Chondrocyte (in vitro differentiated cells): ENCODE results near the gene LRRC4C. TPM values are rescaled to one million over a fixed set of nuclear protein-coding genes. Genes with fewer than 3 reads are reported as not detected.

Source experiments
- DNase-seq: peaks from one replicate; pipeline ENCODE4 v3.0.0; 2021; ENCODE audit warnings: mixed read lengths, low spot score
- H3K27ac Mint-ChIP-seq: one replicate; pipeline ENCODE4 v1.8.0; 2021; ENCODE audit warnings: mild to moderate bottlenecking, moderate library complexity, mixed read lengths; ENCODE audit not compliant: unreplicated experiment
- H3K27me3 Mint-ChIP-seq: 2 replicates; pipeline ENCODE4 v1.8.0; 2021; ENCODE audit warnings: low read depth, mixed read lengths
- H3K36me3 Mint-ChIP-seq: 2 replicates; pipeline ENCODE4 v1.8.0; 2021; ENCODE audit warnings: low read depth, mixed read lengths
- H3K4me1 Mint-ChIP-seq: 2 replicates; pipeline ENCODE4 v1.8.0; 2021; ENCODE audit warnings: low read depth, mild to moderate bottlenecking, mixed read lengths
- H3K4me3 Mint-ChIP-seq: one replicate; pipeline ENCODE4 v1.8.0; 2021; ENCODE audit warnings: mild to moderate bottlenecking, moderate library complexity, mixed read lengths; ENCODE audit not compliant: unreplicated experiment
- H3K9me3 Mint-ChIP-seq: 2 replicates; pipeline ENCODE4 v1.8.0; 2021; ENCODE audit warnings: low read depth, mixed read lengths
- total RNA-seq: library from RNA; stranded (reverse); gene quantifications from 3 replicates; pipeline ENCODE4 v1.2.1, GENCODE V29; 2021
- TF ChIP-seq, protein P1 (sequence below): fragments of 200-600 bp; sonication (generic); IDR thresholded peaks from 2 replicates; pipeline ENCODE4 v1.5.0; 2021; ENCODE audit warnings: antibody characterized with exemption, mild to moderate bottlenecking, moderate library complexity

Gene LRRC4C
- total RNA-seq, 1 donor from 2014 or later = 0.72 TPM

DNA sequence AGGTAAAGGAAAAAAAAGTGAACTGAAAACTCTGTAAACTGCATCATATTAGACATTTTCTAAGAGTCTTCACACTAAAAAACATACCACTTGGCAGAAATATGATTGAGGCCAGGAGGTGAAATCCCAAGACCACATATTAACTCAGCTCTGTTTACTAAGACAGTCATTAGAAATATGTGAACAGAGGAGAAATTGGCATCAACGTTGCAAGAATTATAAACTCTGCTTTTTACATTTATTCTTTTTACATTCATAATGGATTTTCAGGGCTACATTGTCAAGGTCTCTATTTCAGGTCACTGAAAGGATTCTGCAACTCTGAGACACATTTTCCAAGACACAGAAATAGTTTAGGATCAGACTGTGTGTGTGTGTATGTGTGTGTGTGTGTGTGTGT, 1364.0 kb downstream of the LRRC4C start:
- Mint-ChIP-seq H3K36me3 (no peaks in the 10 kb centered on the region), H3K9me3 (peaks cover 2% of the 10 kb centered on the region), H3K27me3 (no peaks in the 10 kb centered on the region), H3K4me1 (no peaks in the 10 kb centered on the region), H3K27ac (no peak overlapping the region), H3K4me3 (no peak overlapping the region)
- DNase-seq = no peak
- TF ChIP-seq, protein P1, sequence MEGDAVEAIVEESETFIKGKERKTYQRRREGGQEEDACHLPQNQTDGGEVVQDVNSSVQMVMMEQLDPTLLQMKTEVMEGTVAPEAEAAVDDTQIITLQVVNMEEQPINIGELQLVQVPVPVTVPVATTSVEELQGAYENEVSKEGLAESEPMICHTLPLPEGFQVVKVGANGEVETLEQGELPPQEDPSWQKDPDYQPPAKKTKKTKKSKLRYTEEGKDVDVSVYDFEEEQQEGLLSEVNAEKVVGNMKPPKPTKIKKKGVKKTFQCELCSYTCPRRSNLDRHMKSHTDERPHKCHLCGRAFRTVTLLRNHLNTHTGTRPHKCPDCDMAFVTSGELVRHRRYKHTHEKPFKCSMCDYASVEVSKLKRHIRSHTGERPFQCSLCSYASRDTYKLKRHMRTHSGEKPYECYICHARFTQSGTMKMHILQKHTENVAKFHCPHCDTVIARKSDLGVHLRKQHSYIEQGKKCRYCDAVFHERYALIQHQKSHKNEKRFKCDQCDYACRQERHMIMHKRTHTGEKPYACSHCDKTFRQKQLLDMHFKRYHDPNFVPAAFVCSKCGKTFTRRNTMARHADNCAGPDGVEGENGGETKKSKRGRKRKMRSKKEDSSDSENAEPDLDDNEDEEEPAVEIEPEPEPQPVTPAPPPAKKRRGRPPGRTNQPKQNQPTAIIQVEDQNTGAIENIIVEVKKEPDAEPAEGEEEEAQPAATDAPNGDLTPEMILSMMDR = no peak

DNA sequence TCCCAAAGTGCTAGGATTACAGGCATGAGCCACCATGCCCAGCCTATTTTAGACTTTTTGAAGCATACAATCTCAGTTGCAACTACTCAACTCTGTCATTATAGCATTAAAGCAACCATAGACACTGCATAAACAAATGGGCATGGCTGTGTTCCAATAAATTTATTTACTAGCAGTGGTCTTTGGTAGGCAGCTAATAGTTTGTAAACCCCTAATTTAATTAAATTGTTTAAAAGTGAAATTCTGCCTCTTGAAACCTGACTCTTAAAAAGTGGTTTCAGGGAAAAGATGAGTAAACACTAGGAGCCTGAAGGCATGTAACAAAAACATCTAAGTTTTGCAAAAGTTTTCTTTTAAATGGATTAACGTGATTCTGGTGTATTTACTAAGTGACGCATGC, 1364.5 kb downstream of the LRRC4C start:
- no peak for DNase-seq
- Mint-ChIP-seq H3K27me3 (no peaks in the 10 kb centered on the region), H3K4me1 (no peaks in the 10 kb centered on the region), H3K4me3 (no peak overlapping the region), H3K9me3 (peaks cover 2% of the 10 kb centered on the region), H3K27ac (no peak overlapping the region), H3K36me3 (no peaks in the 10 kb centered on the region)
- TF ChIP-seq, protein P1 = no peak

DNA sequence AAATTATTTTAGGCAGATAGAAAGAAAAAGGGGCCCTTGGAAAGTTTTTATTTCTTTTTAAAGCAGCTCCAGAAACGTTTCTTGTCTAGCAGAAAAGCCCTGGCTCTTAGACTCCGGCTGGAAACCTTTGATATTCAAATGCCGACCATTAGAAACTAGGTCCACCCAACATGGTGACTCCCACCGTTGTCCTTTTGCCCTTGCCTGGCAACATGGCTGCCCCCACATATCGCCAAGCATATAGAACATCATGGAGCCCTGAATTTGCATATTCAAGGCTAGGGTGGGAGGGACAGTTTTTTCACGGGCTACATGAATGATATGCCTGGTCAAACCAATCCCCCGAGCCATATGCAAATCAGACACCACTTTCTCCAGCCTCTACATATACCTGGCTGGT, 1379.0 kb downstream of the LRRC4C start:
- Mint-ChIP-seq H3K9me3 (peaks cover 2% of the 10 kb centered on the region), H3K4me1 (no peaks in the 10 kb centered on the region), H3K27me3 (no peaks in the 10 kb centered on the region), H3K4me3 (no peak overlapping the region), H3K36me3 (no peaks in the 10 kb centered on the region), H3K27ac (no peak overlapping the region)
- TF ChIP-seq, protein P1 = no peak
- DNase-seq = no peak
